ENCODE results near the gene BUD13. TPM values are rescaled to one million over a fixed set of nuclear protein-coding genes. Genes with fewer than 3 reads are reported as not detected.

BUD13 gene
- total and polyA plus RNA-seq, 2 experiments from 2014 or later = 6.3 to 8.2 TPM

GRCh38 chr11:116729501-116730240 is 43.1 kb downstream of the BUD13 start:
- Histone ChIP-seq H3K27me3 (replicated peaks; ENCODE audit: insufficient read depth) (peaks cover 15% of the 10 kb centered on the region; the same call in 1 of the 2 replicates), H3K4me3 (no peak overlapping the region), H3K4me1 (ENCODE audit: insufficient read depth) (peaks cover 8% of the 10 kb centered on the region; the same call in 1 of the 2 replicates), H2AFZ (no peak overlapping the region), H3K9me2 (ENCODE audit: insufficient read depth) (no peaks in the 10 kb centered on the region), H3K4me2 (ENCODE audit: unreplicated experiment) (no peak overlapping the region), H4K20me1 (ENCODE audit: insufficient read depth) (no peaks in the 10 kb centered on the region), H3K9ac (no peak overlapping the region), H3K9me3 (ENCODE audit: low read depth) (no peaks in the 10 kb centered on the region), H3K36me3 (ENCODE audit: low read depth) (no peaks in the 10 kb centered on the region), H3F3A (ENCODE audit: insufficient read depth) (no peaks in the 10 kb centered on the region), H3K27ac (no peak overlapping the region), H3K79me2 (ENCODE audit: insufficient read depth) (no peaks in the 10 kb centered on the region)
- DNase-seq = no peak
- in situ Hi-C loops (cut with MboI) = no loop called here
- WGBS, 2 experiments (ENCODE audit: low coverage in 1 of 2, low lambda C conversion rate in 2 of 2, missing lambda C conversion rate in 2 of 2) = 79 to 82% methylated on average over 8 of the region's 8 CpGs
- TF ChIP-seq EZH2 (IDR thresholded peaks at IDR 0.05; ENCODE audit: insufficient read depth, poor library complexity, severe bottlenecking) = no peak
- no peak for TF ChIP-seq EZH2phosphoT487 (IDR thresholded peaks at IDR 0.05; ENCODE audit: insufficient read depth, low read depth)

- TF ChIP-seq EZH2phosphoT487 (IDR thresholded peaks at IDR 0.05; ENCODE audit: insufficient read depth, low read depth) = no peak
- TF ChIP-seq EZH2 (IDR thresholded peaks at IDR 0.05; ENCODE audit: insufficient read depth, poor library complexity, severe bottlenecking) = no peak
- Histone ChIP-seq H3K9ac (no peak overlapping the region), H3K9me3 (ENCODE audit: low read depth) (no peaks in the 10 kb centered on the region), H3K9me2 (ENCODE audit: insufficient read depth) (no peaks in the 10 kb centered on the region), H3K27me3 (replicated peaks; ENCODE audit: insufficient read depth) (peaks cover 15% of the 10 kb centered on the region; the same call in 1 of the 2 replicates), H2AFZ (no peak overlapping the region), H3K27ac (no peak overlapping the region), H3K4me1 (ENCODE audit: insufficient read depth) (peaks cover 8% of the 10 kb centered on the region; the same call in 1 of the 2 replicates), H3K4me2 (ENCODE audit: unreplicated experiment) (no peak overlapping the region), H3K79me2 (ENCODE audit: insufficient read depth) (no peaks in the 10 kb centered on the region), H4K20me1 (ENCODE audit: insufficient read depth) (no peaks in the 10 kb centered on the region), H3F3A (ENCODE audit: insufficient read depth) (no peaks in the 10 kb centered on the region), H3K36me3 (ENCODE audit: low read depth) (no peaks in the 10 kb centered on the region), H3K4me3 (no peak overlapping the region)
- no peak for DNase-seq
- in situ Hi-C loops (cut with MboI) = no loop called here
- WGBS, 2 experiments (ENCODE audit: low coverage in 1 of 2, low lambda C conversion rate in 2 of 2, missing lambda C conversion rate in 2 of 2) = 74 to 77% methylated on average over 6 of the region's 6 CpGs
Measured at GRCh38 chr11:116727990-116728389, 44.8 kb downstream of the BUD13 start.

GRCh38 chr11:116725434-116726221 is 47.2 kb downstream of the BUD13 start:
- 62 to 63% methylated on average over 17 to 19 of the region's 19 CpGs for WGBS, 2 experiments (ENCODE audit: low coverage in 1 of 2, low lambda C conversion rate in 2 of 2, missing lambda C conversion rate in 2 of 2)
- Histone ChIP-seq H3F3A (ENCODE audit: insufficient read depth) (no peaks in the 10 kb centered on the region), H3K4me2 (ENCODE audit: unreplicated experiment) (no peak overlapping the region), H2AFZ (peak overlapping the region; percentile 57), H3K4me1 (ENCODE audit: insufficient read depth) (peaks cover 8% of the 10 kb centered on the region; the same call in 1 of the 2 replicates), H4K20me1 (ENCODE audit: insufficient read depth) (no peaks in the 10 kb centered on the region), H3K27me3 (replicated peaks; ENCODE audit: insufficient read depth) (peaks cover 3% of the 10 kb centered on the region; the same call in 1 of the 2 replicates), H3K9ac (peak overlapping the region; percentile 27; the same call in 1 of the 2 replicates), H3K4me3 (no peak overlapping the region), H3K9me3 (ENCODE audit: low read depth) (no peaks in the 10 kb centered on the region), H3K79me2 (ENCODE audit: insufficient read depth) (no peaks in the 10 kb centered on the region), H3K27ac (no peak overlapping the region), H3K9me2 (ENCODE audit: insufficient read depth) (no peaks in the 10 kb centered on the region), H3K36me3 (ENCODE audit: low read depth) (no peaks in the 10 kb centered on the region)
- in situ Hi-C loops (cut with MboI) = no loop called here
- peak; percentile 71 for DNase-seq
- TF ChIP-seq EZH2 (IDR thresholded peaks at IDR 0.05; ENCODE audit: insufficient read depth, poor library complexity, severe bottlenecking) = no peak
- no peak for TF ChIP-seq EZH2phosphoT487 (IDR thresholded peaks at IDR 0.05; ENCODE audit: insufficient read depth, low read depth)

GRCh38 chr11:116724813-116725212 is 48.0 kb downstream of the BUD13 start:
- 67 to 98% methylated on average over 4 to 6 of the region's 6 CpGs for WGBS, 2 experiments (ENCODE audit: low coverage in 1 of 2, low lambda C conversion rate in 2 of 2, missing lambda C conversion rate in 2 of 2)
- H2AFZ ChIP-seq = no peak overlapping the region
- no peaks in the 10 kb centered on the region for H4K20me1 ChIP-seq (ENCODE audit: insufficient read depth)
- peaks cover 8% of the 10 kb centered on the region; the same call in 1 of the 2 replicates for H3K4me1 ChIP-seq (ENCODE audit: insufficient read depth)
- H3K4me3 ChIP-seq = no peak overlapping the region
- no peaks in the 10 kb centered on the region for H3F3A ChIP-seq (ENCODE audit: insufficient read depth)
- no peaks in the 10 kb centered on the region for H3K79me2 ChIP-seq (ENCODE audit: insufficient read depth)
- H3K9ac ChIP-seq = no peak overlapping the region
- no peaks in the 10 kb centered on the region for H3K36me3 ChIP-seq (ENCODE audit: low read depth)
- no peaks in the 10 kb centered on the region for H3K9me2 ChIP-seq (ENCODE audit: insufficient read depth)
- H3K27me3 ChIP-seq (replicated peaks; ENCODE audit: insufficient read depth) = no peaks in the 10 kb centered on the region; the same call in 1 of the 2 replicates
- H3K4me2 ChIP-seq (ENCODE audit: unreplicated experiment) = no peak overlapping the region
- TF ChIP-seq EZH2phosphoT487 (IDR thresholded peaks at IDR 0.05; ENCODE audit: insufficient read depth, low read depth) (no peak), EZH2 (IDR thresholded peaks at IDR 0.05; ENCODE audit: insufficient read depth, poor library complexity, severe bottlenecking) (no peak)
- no peak overlapping the region for H3K27ac ChIP-seq
- DNase-seq = no peak
- no peaks in the 10 kb centered on the region for H3K9me3 ChIP-seq (ENCODE audit: low read depth)
- in situ Hi-C loops (cut with MboI) = no loop called here
